PC-9 (cell line): ENCODE results near the gene RAB43.

Source experiments
- EZH2 ChIP-seq: fragments of 200-600 bp; sonication (generic); IDR thresholded peaks from 2 replicates; pipeline ENCODE4 v1.8.0; 2017; ENCODE audit warnings: antibody characterized with exemption, low read depth
- TF ChIP-seq, protein P1 (sequence below): fragments of 200-600 bp; sonication (generic); conservative IDR thresholded peaks from 2 replicates; pipeline ENCODE4 v1.6.1; 2017; ENCODE audit warnings: mixed run types, antibody characterized with exemption, mild to moderate bottlenecking, moderate library complexity

DNA sequence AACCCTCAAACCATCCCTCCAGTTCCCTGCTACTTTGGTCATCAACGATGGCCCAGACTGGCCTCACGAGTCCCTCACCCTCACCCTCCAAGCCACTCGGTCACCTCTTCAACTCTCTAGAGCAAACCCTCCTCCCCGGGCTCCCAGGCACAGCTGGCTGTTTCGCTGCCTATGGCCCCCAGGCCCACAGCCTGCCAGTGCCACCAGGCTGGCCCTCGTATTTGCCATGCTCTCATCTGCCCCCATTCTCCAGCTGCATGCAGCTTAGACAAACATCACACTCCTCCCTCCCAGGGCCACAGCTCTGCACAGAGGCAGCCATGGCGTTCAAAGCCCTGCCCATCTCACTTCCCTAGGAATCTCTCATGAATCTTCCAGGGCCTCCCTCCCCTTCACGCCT is 13.8 kb downstream of the RAB43 start:
- TF ChIP-seq, protein P1, sequence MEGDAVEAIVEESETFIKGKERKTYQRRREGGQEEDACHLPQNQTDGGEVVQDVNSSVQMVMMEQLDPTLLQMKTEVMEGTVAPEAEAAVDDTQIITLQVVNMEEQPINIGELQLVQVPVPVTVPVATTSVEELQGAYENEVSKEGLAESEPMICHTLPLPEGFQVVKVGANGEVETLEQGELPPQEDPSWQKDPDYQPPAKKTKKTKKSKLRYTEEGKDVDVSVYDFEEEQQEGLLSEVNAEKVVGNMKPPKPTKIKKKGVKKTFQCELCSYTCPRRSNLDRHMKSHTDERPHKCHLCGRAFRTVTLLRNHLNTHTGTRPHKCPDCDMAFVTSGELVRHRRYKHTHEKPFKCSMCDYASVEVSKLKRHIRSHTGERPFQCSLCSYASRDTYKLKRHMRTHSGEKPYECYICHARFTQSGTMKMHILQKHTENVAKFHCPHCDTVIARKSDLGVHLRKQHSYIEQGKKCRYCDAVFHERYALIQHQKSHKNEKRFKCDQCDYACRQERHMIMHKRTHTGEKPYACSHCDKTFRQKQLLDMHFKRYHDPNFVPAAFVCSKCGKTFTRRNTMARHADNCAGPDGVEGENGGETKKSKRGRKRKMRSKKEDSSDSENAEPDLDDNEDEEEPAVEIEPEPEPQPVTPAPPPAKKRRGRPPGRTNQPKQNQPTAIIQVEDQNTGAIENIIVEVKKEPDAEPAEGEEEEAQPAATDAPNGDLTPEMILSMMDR = no peak
- TF ChIP-seq EZH2 = no peak
